ENCODE results near the gene ROBO4. TPM values are rescaled to one million over a fixed set of nuclear protein-coding genes. Genes with fewer than 3 reads are reported as not detected.
A peak's percentile ranks its signal among the peaks of the same experiment; 100 is the strongest.

Gene ROBO4
- total RNA-seq, 1 donor from 2014 or later: 369 TPM

- DNase-seq (ENCODE audit: low read depth in 2 of 2): no peak
These were observed 22.2 kb upstream of the ROBO4 start for GRCh38 chr11:124919898-124920297.

GRCh38 chr11:124918950-124919349 lies 21.3 kb upstream of the ROBO4 start, which contains the start of gene HEPN1:
Gene HEPN1 (plus strand): TSS chr11:124919250.
- no peak for DNase-seq (ENCODE audit: low read depth in 2 of 2)

GRCh38 chr11:124917115-124917637 lies 19.5 kb upstream of the ROBO4 start:
- peak in 1 of 2 donors; percentile 47 for DNase-seq (ENCODE audit: low read depth in 2 of 2)

DNA sequence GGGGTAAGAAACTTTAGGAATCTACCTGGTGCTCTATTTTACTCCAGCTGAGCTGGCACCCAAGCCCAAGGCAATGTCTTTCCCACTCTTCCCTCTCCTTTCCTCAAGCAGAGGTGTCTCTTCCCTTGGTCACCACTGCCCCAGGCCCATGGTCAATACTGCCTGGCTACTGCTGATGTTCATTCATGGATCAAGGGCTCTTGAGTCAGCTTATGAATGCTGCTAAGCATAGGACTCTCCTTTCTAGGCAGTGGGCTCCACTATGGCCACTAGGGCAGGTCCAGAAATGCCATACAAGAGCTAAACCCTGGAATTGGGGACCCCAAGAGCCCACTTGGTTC lies 18.7 kb upstream of the ROBO4 start:
- no peak for DNase-seq (ENCODE audit: low read depth in 2 of 2)

DNA sequence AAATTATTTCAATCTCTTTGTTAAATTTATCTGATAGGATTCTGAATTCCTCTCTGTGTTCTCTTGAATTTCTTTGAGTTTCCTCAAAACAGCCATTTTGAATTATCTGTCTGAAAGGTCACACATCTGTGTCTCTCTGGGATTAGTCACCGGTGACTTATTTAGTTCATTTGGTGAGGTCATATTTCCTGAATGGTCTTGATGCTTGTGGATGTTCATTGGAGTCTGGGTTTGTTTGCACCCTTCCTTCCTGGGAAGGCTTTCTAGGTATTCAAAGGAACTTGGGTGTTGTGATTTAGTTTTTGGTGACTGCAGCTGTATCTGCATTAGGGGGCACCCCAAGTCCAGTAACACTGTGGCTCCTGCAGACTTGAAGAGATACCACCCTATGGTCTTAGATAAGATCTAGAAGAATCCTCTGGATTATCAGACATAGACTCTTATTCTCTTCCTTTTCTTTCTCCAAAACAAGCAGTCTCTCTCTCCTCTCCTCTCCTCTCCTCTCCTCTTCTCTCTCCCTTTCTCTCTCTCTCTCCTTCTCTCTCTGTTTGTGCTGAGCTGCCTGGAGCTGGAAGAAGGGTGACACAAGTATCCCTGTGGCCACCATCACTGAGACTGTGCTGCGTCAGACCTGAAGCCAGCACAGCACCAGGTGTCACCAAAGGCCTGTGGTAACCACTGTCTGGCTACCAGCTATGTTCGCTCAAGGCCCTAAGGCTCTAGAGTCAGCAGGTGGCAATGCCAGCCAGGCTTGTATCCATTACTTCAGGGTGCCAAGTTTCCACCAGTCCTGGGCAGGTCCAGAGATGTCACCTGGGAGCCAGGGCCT lies 18.1 kb upstream of the ROBO4 start:
- DNase-seq (ENCODE audit: low read depth in 2 of 2): peak in 1 of 2 donors; percentile 91

DNA sequence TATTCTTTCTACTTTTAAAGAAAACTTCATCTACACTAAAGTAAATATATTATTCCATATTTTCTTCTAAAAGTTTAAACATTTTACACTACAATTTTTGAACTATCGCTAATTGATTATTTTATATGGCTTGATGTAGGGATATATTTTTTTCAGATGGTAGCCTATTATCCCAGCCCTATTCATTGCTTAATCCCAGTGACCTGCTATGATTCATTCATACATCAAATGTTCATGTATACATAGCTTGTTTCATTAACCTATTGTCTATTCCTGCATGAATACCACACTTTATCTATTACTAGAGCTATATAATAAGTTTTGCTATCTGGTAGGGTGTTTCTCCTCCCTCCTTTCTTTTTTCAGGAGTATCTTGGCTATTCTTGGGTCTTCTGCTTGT lies 5.0 kb upstream of the ROBO4 start:
- DNase-seq (ENCODE audit: low read depth in 2 of 2): no peak

DNA sequence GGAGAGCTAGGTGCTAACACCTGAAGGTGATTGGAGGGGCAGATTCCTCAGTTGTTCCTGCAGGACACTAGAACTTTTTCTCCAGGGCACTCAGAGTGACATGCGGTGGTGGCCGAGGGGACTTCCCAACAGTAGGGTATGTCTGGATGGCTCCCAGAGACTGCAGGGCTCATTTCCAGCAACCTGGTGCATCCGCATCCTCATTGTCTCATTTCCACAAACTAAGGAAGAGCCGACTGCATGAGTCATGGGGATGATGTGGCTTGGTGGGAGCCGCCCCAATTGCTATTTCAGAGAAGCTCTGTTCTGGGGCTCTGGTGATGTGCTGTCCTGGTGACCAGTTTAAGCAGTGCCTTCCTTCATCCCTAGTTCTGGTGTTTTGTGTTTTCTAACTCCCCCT lies 2.8 kb upstream of the ROBO4 start:
- DNase-seq (ENCODE audit: low read depth in 2 of 2): peak; percentile 92 to 94

DNA sequence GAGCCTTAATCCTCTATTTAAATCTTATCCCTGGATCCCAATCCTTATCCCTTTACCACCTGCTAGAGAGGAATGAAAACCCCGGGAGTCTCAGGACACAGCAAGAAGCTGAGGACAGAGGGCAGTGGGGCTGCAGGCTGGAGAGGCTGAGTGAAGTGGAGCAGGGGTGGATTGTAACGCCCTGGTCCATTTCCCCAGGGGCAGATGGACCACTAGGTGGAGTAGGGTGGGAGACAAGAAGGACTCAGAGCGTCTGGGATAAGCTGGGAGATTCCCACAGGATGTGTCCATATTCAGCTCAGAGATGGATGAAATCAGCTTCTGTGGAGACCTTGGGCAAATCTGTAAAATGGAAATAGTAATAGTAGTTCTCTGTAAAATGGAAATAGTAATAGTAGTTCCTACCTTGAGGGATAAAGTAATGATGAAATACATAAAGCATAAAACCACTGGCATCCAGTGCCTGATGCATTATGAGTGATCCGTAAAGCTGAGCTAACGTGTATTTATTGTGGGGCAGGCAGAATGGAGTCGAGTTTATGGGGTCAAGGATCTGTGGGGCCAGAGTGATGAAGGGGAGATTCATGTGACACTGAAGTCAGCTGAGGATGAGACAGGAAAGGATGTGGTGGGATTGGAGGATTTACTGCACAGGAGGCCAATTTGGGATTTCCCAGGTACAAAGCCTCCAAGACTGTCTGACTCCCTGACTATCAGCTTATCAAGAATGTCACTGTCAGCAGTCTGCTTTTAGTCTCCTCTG lies 1.9 kb upstream of the ROBO4 start:
- DNase-seq (ENCODE audit: low read depth in 2 of 2): peak; percentile 33 to 65

DNA sequence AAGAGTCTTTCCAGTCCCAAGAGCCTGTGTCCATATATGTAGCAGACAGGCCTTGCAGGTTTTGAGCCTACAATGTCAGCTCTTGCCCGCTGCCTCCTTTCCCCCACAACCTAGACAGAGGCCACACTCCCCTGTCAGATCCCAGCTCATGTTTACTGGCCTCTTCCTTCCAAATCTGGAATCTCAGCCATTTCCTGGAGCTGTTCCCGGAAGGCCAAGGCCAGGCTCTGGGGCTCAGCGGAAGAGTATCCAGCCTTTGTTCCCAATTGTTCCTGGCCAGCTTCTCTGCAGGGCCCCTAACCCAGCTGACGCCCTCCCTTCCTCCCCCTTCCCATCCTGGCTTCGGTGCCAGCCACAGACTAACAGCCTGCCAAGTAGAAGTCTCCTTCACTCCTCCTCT lies 1.0 kb upstream of the ROBO4 start:
- DNase-seq (ENCODE audit: low read depth in 2 of 2): peak; percentile 86 to 89

DNA sequence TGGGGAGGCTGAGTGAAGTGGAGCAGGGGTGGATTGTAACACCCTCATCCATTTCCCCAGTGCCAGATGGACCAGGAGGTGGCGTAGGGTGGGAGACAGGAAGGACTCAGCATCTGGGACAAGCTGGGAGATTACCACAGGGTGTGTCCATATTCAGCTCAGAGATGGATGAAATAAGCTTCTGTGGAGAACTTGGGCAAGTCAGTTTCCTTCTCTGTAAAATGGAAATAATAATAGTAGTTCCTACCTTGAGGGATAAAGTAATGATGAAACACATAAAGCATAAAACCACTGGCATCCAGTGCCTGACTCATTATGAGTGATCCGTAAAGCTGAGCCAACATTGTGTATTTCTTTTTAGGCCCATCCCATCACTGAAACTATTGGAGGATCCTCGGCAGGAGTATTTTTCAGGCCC lies 607 bp upstream of the ROBO4 start:
- peak; percentile 72 to 84 for DNase-seq (ENCODE audit: low read depth in 2 of 2)

DNA sequence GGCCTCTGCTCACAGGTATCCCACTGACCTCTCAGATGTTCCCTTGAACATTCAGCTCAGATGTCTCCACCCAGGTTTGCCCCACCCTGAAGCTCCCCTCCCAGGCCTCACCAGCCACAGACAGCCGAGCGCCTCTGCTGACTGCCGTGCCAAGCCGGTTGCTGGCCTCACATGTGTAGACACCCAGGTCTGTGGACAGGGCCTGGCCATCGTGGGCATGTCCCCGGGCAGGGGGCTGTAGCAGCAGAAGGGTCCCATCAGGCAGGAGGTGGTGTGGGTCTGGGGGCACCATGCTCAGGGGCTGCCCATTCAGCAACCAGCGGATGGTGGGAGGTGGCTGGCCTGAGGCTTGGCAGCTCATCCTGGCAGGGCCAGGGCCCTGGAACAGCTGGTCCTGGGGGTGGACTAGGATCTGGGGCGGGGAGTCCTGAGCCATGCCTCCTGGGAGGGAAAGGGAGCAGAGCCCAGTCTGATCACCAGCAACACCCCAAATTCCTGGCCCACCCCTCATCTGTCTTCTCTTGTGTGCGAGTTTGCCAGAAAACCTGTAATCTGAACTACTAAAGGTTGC lies 759 bp downstream of the ROBO4 start:
- no peak for DNase-seq (ENCODE audit: low read depth in 2 of 2)

GRCh38 chr11:124896071-124896750 lies 1.5 kb downstream of the ROBO4 start:
- DNase-seq (ENCODE audit: low read depth in 2 of 2): no peak

DNA sequence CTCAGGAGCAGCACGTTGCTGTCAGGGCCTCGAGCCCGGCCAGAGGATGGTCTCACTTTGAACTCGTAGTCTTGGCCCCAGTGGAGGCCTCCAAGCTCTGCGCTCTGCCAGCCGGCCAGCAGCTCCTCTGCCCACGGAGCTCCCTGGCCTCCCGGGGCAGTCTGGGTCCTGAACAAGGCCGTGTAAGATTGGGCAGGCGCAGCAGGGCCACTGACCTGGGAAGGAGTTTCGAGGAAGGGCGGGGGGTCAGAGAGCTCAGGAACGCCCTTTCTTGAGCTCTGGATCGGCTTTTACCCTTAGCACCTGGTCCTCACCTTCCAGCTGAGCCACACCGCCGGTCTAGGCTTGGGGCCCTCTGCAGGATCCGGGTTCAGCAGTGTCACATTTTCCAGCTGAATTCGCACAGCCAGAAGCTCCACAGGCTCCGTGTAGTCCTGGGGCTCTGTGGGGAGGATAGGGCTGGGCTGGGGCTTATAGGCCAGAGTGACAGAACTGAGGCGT lies 2.1 kb downstream of the ROBO4 start:
- peak in 1 of 2 donors; percentile 30 for DNase-seq (ENCODE audit: low read depth in 2 of 2)

GRCh38 chr11:124894606-124895430 lies 2.8 kb downstream of the ROBO4 start:
- no peak for DNase-seq (ENCODE audit: low read depth in 2 of 2)

GRCh38 chr11:124893781-124894401 lies 3.8 kb downstream of the ROBO4 start:
- DNase-seq (ENCODE audit: low read depth in 2 of 2): no peak

- DNase-seq (ENCODE audit: low read depth in 2 of 2): peak; percentile 63 to 85
These were observed 4.8 kb downstream of the ROBO4 start for GRCh38 chr11:124892750-124893454.

DNA sequence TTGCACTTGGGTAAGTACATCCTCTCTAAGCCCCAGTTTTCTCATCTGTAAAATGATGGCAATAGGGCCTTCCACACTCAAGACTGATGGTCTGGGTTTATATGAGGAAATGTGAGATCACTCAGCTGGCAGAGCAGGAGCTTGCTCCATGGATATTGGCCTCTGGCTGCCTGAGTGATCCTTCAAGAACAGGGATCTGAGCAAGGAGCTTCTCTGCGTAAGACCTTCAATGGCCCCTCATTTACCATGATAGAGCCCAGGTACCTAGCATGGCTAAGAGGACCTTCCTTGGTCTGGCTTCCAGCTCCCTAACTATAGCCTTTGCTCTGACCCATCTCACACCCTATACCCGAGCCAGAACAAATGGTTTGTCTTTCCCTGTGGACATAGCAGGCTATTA lies 5.5 kb downstream of the ROBO4 start:
- no peak for DNase-seq (ENCODE audit: low read depth in 2 of 2)

GRCh38 chr11:124891373-124891861 lies 6.2 kb downstream of the ROBO4 start:
- no peak for DNase-seq (ENCODE audit: low read depth in 2 of 2)

GRCh38 chr11:124890683-124891372 lies 6.8 kb downstream of the ROBO4 start:
- DNase-seq (ENCODE audit: low read depth in 2 of 2): no peak

Data from lung microvascular endothelial cell (primary cell).